ENCODE data around the gene ACTG1. TPM values are rescaled to one million over a fixed set of nuclear protein-coding genes. Genes with fewer than 3 reads are reported as not detected.
A peak's percentile ranks its signal among the peaks of the same experiment; 100 is the strongest.

ACTG1 gene
- total RNA-seq, 1 experiment from 2014 or later, result 2,327 TPM

- intact Hi-C loops (cut with micrococcal nuclease; ENCODE audit: unreplicated experiment), result no loop called here
- TF ChIP-seq, protein P1, sequence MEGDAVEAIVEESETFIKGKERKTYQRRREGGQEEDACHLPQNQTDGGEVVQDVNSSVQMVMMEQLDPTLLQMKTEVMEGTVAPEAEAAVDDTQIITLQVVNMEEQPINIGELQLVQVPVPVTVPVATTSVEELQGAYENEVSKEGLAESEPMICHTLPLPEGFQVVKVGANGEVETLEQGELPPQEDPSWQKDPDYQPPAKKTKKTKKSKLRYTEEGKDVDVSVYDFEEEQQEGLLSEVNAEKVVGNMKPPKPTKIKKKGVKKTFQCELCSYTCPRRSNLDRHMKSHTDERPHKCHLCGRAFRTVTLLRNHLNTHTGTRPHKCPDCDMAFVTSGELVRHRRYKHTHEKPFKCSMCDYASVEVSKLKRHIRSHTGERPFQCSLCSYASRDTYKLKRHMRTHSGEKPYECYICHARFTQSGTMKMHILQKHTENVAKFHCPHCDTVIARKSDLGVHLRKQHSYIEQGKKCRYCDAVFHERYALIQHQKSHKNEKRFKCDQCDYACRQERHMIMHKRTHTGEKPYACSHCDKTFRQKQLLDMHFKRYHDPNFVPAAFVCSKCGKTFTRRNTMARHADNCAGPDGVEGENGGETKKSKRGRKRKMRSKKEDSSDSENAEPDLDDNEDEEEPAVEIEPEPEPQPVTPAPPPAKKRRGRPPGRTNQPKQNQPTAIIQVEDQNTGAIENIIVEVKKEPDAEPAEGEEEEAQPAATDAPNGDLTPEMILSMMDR (IDR thresholded peaks at IDR 0.05; ENCODE audit: unreplicated experiment), result no peak
- Mint-ChIP-seq H3K36me3 (ENCODE audit: insufficient read depth, unreplicated experiment) (peaks cover 89% of the 10 kb centered on the region), H3K4me3 (ENCODE audit: low read depth, unreplicated experiment) (no peak overlapping the region), H3K4me1 (ENCODE audit: low read depth, unreplicated experiment) (peaks cover 24% of the 10 kb centered on the region), H3K27me3 (ENCODE audit: unreplicated experiment) (no peaks in the 10 kb centered on the region), H3K27ac (ENCODE audit: unreplicated experiment) (peak overlapping the region; percentile 17), H3K9me3 (ENCODE audit: low read depth, unreplicated experiment) (no peaks in the 10 kb centered on the region)
- DNase-seq, result no peak
- BruUV-seq (replicated peaks), result no TSS peak
- CTCF ChIA-PET, result no interaction called here
These were observed 44.9 kb upstream of the ACTG1 start for GRCh38 chr17:81557276-81558114.

DNA sequence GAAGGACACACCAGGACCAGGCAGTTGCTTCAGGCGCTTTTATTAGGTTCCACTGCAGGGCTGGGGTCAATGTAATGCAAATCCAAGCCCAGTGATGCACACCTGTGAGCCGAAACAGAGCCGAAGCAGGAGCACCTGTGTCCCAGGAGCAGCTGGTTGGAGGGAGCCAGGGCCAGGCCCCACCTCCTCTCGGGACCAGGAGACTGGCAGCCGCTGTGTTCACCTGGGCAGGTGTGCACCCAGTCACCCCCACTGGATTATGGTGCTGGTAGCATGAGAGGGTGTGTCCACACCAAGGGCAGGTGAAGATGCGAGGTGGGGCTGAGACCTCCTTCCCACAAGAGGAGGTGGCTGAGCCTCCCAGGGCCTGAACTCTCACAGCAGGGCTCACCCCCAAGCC lies 44.3 kb upstream of the ACTG1 start:
- peaks cover 91% of the 10 kb centered on the region for H3K36me3 Mint-ChIP-seq (ENCODE audit: insufficient read depth, unreplicated experiment)
- TSS peak; percentile 12 for BruUV-seq (replicated peaks)
- CTCF ChIA-PET, result no interaction called here
- H3K4me1 Mint-ChIP-seq (ENCODE audit: low read depth, unreplicated experiment), result peaks cover 24% of the 10 kb centered on the region
- no peaks in the 10 kb centered on the region for H3K9me3 Mint-ChIP-seq (ENCODE audit: low read depth, unreplicated experiment)
- no peak for DNase-seq
- H3K4me3 Mint-ChIP-seq (ENCODE audit: low read depth, unreplicated experiment), result no peak overlapping the region
- TF ChIP-seq, protein P1 (IDR thresholded peaks at IDR 0.05; ENCODE audit: unreplicated experiment), result no peak
- intact Hi-C loops (cut with micrococcal nuclease; ENCODE audit: unreplicated experiment), result no loop called here
- H3K27me3 Mint-ChIP-seq (ENCODE audit: unreplicated experiment), result no peaks in the 10 kb centered on the region
- H3K27ac Mint-ChIP-seq (ENCODE audit: unreplicated experiment), result no peak overlapping the region

DNA sequence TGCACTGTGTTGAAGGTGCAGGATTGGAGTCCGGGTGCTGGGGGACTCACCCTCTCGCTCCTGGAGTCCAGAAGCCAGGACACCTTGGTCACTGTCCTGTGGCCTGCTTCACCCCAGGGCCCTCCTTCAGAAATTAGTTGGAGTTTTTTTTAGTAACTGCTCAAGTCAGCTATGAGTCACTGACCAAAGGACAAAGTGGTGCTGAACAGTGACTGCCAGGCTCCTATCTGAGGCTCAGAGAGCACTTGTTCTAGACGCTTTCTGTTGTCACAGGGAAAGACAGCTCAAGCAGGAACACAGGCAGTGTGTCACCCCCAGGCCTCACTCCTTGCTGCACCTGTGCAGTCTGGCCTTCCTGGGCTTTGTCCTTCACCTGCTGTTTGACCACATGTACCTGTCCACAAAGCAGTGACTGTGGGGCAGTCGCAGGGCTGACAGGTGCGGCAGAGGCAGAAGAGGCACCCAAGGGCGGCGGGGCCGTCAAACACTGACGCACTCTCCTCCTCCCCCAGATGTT lies 43.6 kb upstream of the ACTG1 start:
- CTCF ChIA-PET, result no interaction called here
- Mint-ChIP-seq H3K4me3 (ENCODE audit: low read depth, unreplicated experiment) (no peak overlapping the region), H3K4me1 (ENCODE audit: low read depth, unreplicated experiment) (peaks cover 24% of the 10 kb centered on the region)

DNA sequence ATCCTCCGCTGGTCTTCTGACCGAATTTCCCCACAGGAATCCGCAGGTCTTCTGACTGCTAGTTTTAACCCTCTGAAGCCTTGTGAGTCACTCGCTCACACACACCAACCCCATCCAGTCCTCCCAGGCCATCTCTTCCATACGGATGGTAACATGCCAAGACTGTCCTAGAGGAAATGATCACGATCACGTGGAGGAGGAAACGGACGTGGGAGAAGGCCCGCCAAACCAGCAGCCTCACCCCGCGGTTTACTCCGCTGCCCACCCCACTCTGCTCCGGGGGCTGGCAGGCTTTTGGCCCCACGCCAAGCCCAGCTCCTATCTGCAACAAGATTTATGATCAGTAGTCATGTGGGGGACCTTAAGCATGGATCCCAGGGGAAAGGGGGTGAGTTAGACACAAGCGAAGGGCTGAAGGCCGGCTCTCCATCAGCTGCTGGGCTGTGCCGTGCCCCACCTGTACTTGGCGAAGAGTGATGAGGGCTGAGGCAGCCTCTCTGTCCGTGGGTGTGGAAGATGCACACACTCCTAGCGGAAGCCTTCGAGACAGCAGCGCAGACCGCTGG lies 41.1 kb upstream of the ACTG1 start:
- Mint-ChIP-seq H3K4me1 (ENCODE audit: low read depth, unreplicated experiment) (peaks cover 24% of the 10 kb centered on the region), H3K4me3 (ENCODE audit: low read depth, unreplicated experiment) (peak overlapping the region; percentile 92), H3K27ac (ENCODE audit: unreplicated experiment) (peak overlapping the region; percentile 82), H3K27me3 (ENCODE audit: unreplicated experiment) (no peaks in the 10 kb centered on the region), H3K9me3 (ENCODE audit: low read depth, unreplicated experiment) (no peaks in the 10 kb centered on the region), H3K36me3 (ENCODE audit: insufficient read depth, unreplicated experiment) (peaks cover 96% of the 10 kb centered on the region)
- intact Hi-C loops (cut with micrococcal nuclease; ENCODE audit: unreplicated experiment), result loop anchor here (2.0 kb wide), 1 partner anchor 47 kb away; no protein-coding TSS in a partner anchor
- TF ChIP-seq, protein P1 (IDR thresholded peaks at IDR 0.05; ENCODE audit: unreplicated experiment), result no peak
- BruUV-seq (replicated peaks), result TSS peak; percentile 50
- CTCF ChIA-PET, result no interaction called here
- DNase-seq, result peak; percentile 33

More for the DNA sequence above, 43.6 kb upstream of the ACTG1 start:
- DNase-seq, result peak; percentile 19
- Mint-ChIP-seq H3K36me3 (ENCODE audit: insufficient read depth, unreplicated experiment) (peaks cover 91% of the 10 kb centered on the region), H3K27me3 (ENCODE audit: unreplicated experiment) (no peaks in the 10 kb centered on the region), H3K9me3 (ENCODE audit: low read depth, unreplicated experiment) (no peaks in the 10 kb centered on the region), H3K27ac (ENCODE audit: unreplicated experiment) (no peak overlapping the region)
- intact Hi-C loops (cut with micrococcal nuclease; ENCODE audit: unreplicated experiment), result no loop called here
- BruUV-seq (replicated peaks), result no TSS peak
- TF ChIP-seq, protein P1 (IDR thresholded peaks at IDR 0.05; ENCODE audit: unreplicated experiment), result no peak

Data from Calu3 (cell line).